ENCODE measurements around the gene STK39.

STK39 gene

GRCh38 chr2:167965907-167966761 lies 281.3 kb downstream of the STK39 start:
- no peaks in the 10 kb centered on the region for H4K20me1 ChIP-seq (ENCODE audit: control insufficient read depth, insufficient read depth, low read depth, low read length)
- H3K4me2 ChIP-seq (ENCODE audit: low read length) = no peak overlapping the region
- no peaks in the 10 kb centered on the region for H3K9me2 ChIP-seq (replicated peaks; ENCODE audit: control insufficient read depth, low read length)
- H3K4me3 ChIP-seq (ENCODE audit: low read length) = no peak overlapping the region
- no peaks in the 10 kb centered on the region for H3K4me1 ChIP-seq (ENCODE audit: control insufficient read depth, low read length)
- H3K27me3 ChIP-seq (ENCODE audit: control insufficient read depth, low read length) = no peaks in the 10 kb centered on the region
- 0 out of 2 replicates have a peak, but pooled peaks cover under 1% of the 10 kb centered on the region for H3K9me3 ChIP-seq (ENCODE audit: control insufficient read depth, insufficient read depth, low read length)
- no peak overlapping the region for H3K27ac ChIP-seq (ENCODE audit: low read depth, low read length)
- H3K79me2 ChIP-seq (ENCODE audit: control insufficient read depth, low read length) = no peaks in the 10 kb centered on the region
- no peaks in the 10 kb centered on the region for H3F3A ChIP-seq (ENCODE audit: control insufficient read depth, insufficient read depth)
- TF ChIP-seq CTCF (IDR thresholded peaks at IDR 0.05; ENCODE audit: low read depth, low read length, poor library complexity, severe bottlenecking) (no peak), EZH2phosphoT487 (IDR thresholded peaks at IDR 0.05; ENCODE audit: borderline replicate concordance, low read length) (no peak)
- H3K36me3 ChIP-seq (ENCODE audit: control insufficient read depth, low read length) = no peaks in the 10 kb centered on the region

- no peaks in the 10 kb centered on the region for H3K9me3 ChIP-seq (ENCODE audit: control insufficient read depth, insufficient read depth, low read length)
- no peaks in the 10 kb centered on the region for H3K27me3 ChIP-seq (ENCODE audit: control insufficient read depth, low read length)
- no peaks in the 10 kb centered on the region for H3F3A ChIP-seq (ENCODE audit: control insufficient read depth, insufficient read depth)
- no peak overlapping the region for H3K4me3 ChIP-seq (ENCODE audit: low read length)
- no peaks in the 10 kb centered on the region for H3K9me2 ChIP-seq (replicated peaks; ENCODE audit: control insufficient read depth, low read length)
- TF ChIP-seq EZH2phosphoT487 (IDR thresholded peaks at IDR 0.05; ENCODE audit: borderline replicate concordance, low read length) (no peak), CTCF (IDR thresholded peaks at IDR 0.05; ENCODE audit: low read depth, low read length, poor library complexity, severe bottlenecking) (peak; percentile 33)
- no peak overlapping the region for H3K4me2 ChIP-seq (ENCODE audit: low read length)
- H4K20me1 ChIP-seq (ENCODE audit: control insufficient read depth, insufficient read depth, low read depth, low read length) = no peaks in the 10 kb centered on the region
- no peaks in the 10 kb centered on the region for H3K4me1 ChIP-seq (ENCODE audit: control insufficient read depth, low read length)
- no peaks in the 10 kb centered on the region for H3K79me2 ChIP-seq (ENCODE audit: control insufficient read depth, low read length)
- H3K27ac ChIP-seq (ENCODE audit: low read depth, low read length) = no peak overlapping the region
- H3K36me3 ChIP-seq (ENCODE audit: control insufficient read depth, low read length) = no peaks in the 10 kb centered on the region
Measured at GRCh38 chr2:167964650-167965413, 282.6 kb downstream of the STK39 start.

GRCh38 chr2:167963899-167964649 lies 283.3 kb downstream of the STK39 start:
- no peaks in the 10 kb centered on the region for H3K9me2 ChIP-seq (replicated peaks; ENCODE audit: control insufficient read depth, low read length)
- H3K27me3 ChIP-seq (ENCODE audit: control insufficient read depth, low read length) = no peaks in the 10 kb centered on the region
- no peaks in the 10 kb centered on the region for H4K20me1 ChIP-seq (ENCODE audit: control insufficient read depth, insufficient read depth, low read depth, low read length)
- no peaks in the 10 kb centered on the region for H3K79me2 ChIP-seq (ENCODE audit: control insufficient read depth, low read length)
- H3K4me2 ChIP-seq (ENCODE audit: low read length) = no peak overlapping the region
- H3K9me3 ChIP-seq (ENCODE audit: control insufficient read depth, insufficient read depth, low read length) = no peaks in the 10 kb centered on the region
- no peaks in the 10 kb centered on the region for H3F3A ChIP-seq (ENCODE audit: control insufficient read depth, insufficient read depth)
- H3K27ac ChIP-seq (ENCODE audit: low read depth, low read length) = no peak overlapping the region
- no peaks in the 10 kb centered on the region for H3K36me3 ChIP-seq (ENCODE audit: control insufficient read depth, low read length)
- TF ChIP-seq CTCF (IDR thresholded peaks at IDR 0.05; ENCODE audit: low read depth, low read length, poor library complexity, severe bottlenecking) (no peak), EZH2phosphoT487 (IDR thresholded peaks at IDR 0.05; ENCODE audit: borderline replicate concordance, low read length) (no peak)
- H3K4me3 ChIP-seq (ENCODE audit: low read length) = no peak overlapping the region
- H3K4me1 ChIP-seq (ENCODE audit: control insufficient read depth, low read length) = no peaks in the 10 kb centered on the region
